ENCODE data around the gene CACNA2D3.

GRCh38 chr3:54743755-54744154 is 621.4 kb downstream of the CACNA2D3 start:
- TF ChIP-seq CTCF (IDR thresholded peaks at IDR 0.05; ENCODE audit: low read length), result no peak
- no peak for TF ChIP-seq EZH2 (optimal IDR thresholded peaks at IDR 0.05; ENCODE audit: low read depth, low read length)
- TF ChIP-seq EZH2phosphoT487 (IDR thresholded peaks at IDR 0.05; ENCODE audit: low read length), result no peak
